ENCODE results near the gene LHX6.

Gene LHX6

GRCh38 chr9:122264360-122265148 lies 35.8 kb upstream of the LHX6 start, which contains the start of the genes MRRF and RBM18:
TSS of gene MRRF (plus strand) at chr9:122264882. CDS start at chr9:122270892, 6,010 bp downstream.
TSS of gene RBM18 (minus strand) at chr9:122264840. CDS start at chr9:122261492, 3,348 bp downstream.
- H3K4me1 ChIP-seq (ENCODE audit: low read length) = peaks cover 14% of the 10 kb centered on the region; the same call in 1 of the 2 replicates
- H2AFZ ChIP-seq (ENCODE audit: low read length) = peak within 1 kb of the TSS; percentile 84
- peaks cover 74% of the 10 kb centered on the region for H3K79me2 ChIP-seq (ENCODE audit: low read length)
- peaks cover 10% of the 10 kb centered on the region; the same call in 1 of the 2 replicates for H3F3A ChIP-seq (ENCODE audit: insufficient read depth, low read length)
- no peaks in the 10 kb centered on the region for H3K9me3 ChIP-seq (replicated peaks; ENCODE audit: insufficient read depth, low read length)
- no peaks in the 10 kb centered on the region for H4K20me1 ChIP-seq (ENCODE audit: insufficient read depth, low read length)
- peak within 1 kb of the TSS; percentile 91 for H3K27ac ChIP-seq (ENCODE audit: low read length)
- H3K4me3 ChIP-seq (ENCODE audit: low read length) = peak within 1 kb of the TSS; percentile 92
- H3K27me3 ChIP-seq (replicated peaks; ENCODE audit: insufficient read depth, low read length) = no peaks in the 10 kb centered on the region
- DNase-seq = peak; percentile 94
- no peaks in the 10 kb centered on the region for H3K9me2 ChIP-seq (replicated peaks; ENCODE audit: insufficient read depth, low read length)
- H3K4me2 ChIP-seq (ENCODE audit: low read depth, low read length) = peak within 1 kb of the TSS; percentile 92
- peak within 1 kb of the TSS; percentile 95 for H3K9ac ChIP-seq (ENCODE audit: low read length)
- no peaks in the 10 kb centered on the region; the same call in 1 of the 2 replicates for H3K36me3 ChIP-seq (replicated peaks; ENCODE audit: insufficient read depth, low read length)
- no peak for TF ChIP-seq EZH2 (optimal IDR thresholded peaks at IDR 0.05; ENCODE audit: low read depth, low read length)
- TF ChIP-seq, protein P1, sequence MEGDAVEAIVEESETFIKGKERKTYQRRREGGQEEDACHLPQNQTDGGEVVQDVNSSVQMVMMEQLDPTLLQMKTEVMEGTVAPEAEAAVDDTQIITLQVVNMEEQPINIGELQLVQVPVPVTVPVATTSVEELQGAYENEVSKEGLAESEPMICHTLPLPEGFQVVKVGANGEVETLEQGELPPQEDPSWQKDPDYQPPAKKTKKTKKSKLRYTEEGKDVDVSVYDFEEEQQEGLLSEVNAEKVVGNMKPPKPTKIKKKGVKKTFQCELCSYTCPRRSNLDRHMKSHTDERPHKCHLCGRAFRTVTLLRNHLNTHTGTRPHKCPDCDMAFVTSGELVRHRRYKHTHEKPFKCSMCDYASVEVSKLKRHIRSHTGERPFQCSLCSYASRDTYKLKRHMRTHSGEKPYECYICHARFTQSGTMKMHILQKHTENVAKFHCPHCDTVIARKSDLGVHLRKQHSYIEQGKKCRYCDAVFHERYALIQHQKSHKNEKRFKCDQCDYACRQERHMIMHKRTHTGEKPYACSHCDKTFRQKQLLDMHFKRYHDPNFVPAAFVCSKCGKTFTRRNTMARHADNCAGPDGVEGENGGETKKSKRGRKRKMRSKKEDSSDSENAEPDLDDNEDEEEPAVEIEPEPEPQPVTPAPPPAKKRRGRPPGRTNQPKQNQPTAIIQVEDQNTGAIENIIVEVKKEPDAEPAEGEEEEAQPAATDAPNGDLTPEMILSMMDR (IDR thresholded peaks at IDR 0.05; ENCODE audit: low read length) = no peak

DNA sequence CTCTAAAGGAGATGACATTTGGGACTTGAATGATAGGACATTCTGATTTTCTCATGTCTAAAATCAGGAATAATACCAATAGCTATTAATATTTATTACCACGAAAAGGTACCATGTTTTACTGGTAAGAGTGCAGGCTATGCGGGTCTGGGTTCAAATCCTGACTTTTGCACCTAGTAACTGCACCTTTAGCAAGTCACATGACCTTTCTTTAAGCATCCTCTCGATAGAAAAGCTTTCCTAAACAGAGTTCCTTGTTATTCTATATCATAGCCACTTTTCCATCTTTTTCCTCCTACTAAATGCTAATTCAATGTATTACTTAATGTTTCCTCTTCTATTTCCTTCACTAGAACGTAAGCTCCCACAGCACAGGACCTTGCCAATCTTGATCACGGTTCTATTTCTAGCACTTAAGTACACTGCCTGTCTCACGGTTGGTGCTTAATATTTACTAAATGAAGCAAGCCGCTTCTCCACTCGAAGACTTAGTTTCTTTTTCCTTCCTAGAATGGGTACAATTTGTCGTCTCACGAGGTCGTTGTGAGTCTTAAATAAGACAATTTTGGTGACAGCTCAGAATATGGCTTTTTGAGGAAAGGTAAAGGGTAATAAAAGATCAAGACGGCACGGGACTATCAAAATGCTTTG lies 35.1 kb upstream of the LHX6 start:
- Histone ChIP-seq H3K4me2 (ENCODE audit: low read depth, low read length) (peak overlapping the region; percentile 92), H3K9ac (ENCODE audit: low read length) (peak overlapping the region; percentile 95), H2AFZ (ENCODE audit: low read length) (peak overlapping the region; percentile 84), H3K27me3 (replicated peaks; ENCODE audit: insufficient read depth, low read length) (no peaks in the 10 kb centered on the region), H3K36me3 (replicated peaks; ENCODE audit: insufficient read depth, low read length) (no peaks in the 10 kb centered on the region; the same call in 1 of the 2 replicates), H3K9me2 (replicated peaks; ENCODE audit: insufficient read depth, low read length) (no peaks in the 10 kb centered on the region), H4K20me1 (ENCODE audit: insufficient read depth, low read length) (no peaks in the 10 kb centered on the region), H3K4me3 (ENCODE audit: low read length) (peak overlapping the region; percentile 92), H3K79me2 (ENCODE audit: low read length) (peaks cover 73% of the 10 kb centered on the region), H3K27ac (ENCODE audit: low read length) (peak overlapping the region; percentile 91), H3K9me3 (replicated peaks; ENCODE audit: insufficient read depth, low read length) (no peaks in the 10 kb centered on the region), H3F3A (ENCODE audit: insufficient read depth, low read length) (peaks cover 10% of the 10 kb centered on the region; the same call in 1 of the 2 replicates), H3K4me1 (ENCODE audit: low read length) (peaks cover 14% of the 10 kb centered on the region; the same call in 1 of the 2 replicates)
- TF ChIP-seq, protein P1 (IDR thresholded peaks at IDR 0.05; ENCODE audit: low read length) = no peak
- no peak for TF ChIP-seq EZH2 (optimal IDR thresholded peaks at IDR 0.05; ENCODE audit: low read depth, low read length)
- DNase-seq = peak; percentile 24

DNA sequence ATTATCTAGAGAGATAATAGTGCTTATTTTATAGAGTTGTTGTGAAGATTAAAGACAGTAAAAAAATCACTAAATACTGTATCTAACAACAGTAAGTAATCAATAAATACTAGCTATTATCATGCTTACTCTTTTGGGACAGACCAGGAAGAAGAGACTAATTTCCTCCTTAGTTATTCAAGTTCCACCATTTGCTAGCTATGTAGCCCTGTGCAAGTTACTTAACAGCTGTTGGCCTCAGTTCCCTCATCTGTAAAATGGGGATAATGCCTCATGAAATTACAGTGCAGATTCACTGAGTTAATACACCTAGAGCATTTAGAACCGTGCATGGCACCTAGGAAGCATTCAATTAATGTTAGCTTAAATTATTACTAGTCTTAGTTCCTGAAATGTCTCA lies 33.3 kb upstream of the LHX6 start:
- H3K9ac ChIP-seq (ENCODE audit: low read length) = no peak overlapping the region
- no peaks in the 10 kb centered on the region for H4K20me1 ChIP-seq (ENCODE audit: insufficient read depth, low read length)
- H3K4me2 ChIP-seq (ENCODE audit: low read depth, low read length) = no peak overlapping the region
- H3K4me1 ChIP-seq (ENCODE audit: low read length) = peaks cover 14% of the 10 kb centered on the region; the same call in 1 of the 2 replicates
- peaks cover 10% of the 10 kb centered on the region; the same call in 1 of the 2 replicates for H3F3A ChIP-seq (ENCODE audit: insufficient read depth, low read length)
- DNase-seq = no peak
- H3K36me3 ChIP-seq (replicated peaks; ENCODE audit: insufficient read depth, low read length) = no peaks in the 10 kb centered on the region; the same call in 1 of the 2 replicates
- no peaks in the 10 kb centered on the region for H3K27me3 ChIP-seq (replicated peaks; ENCODE audit: insufficient read depth, low read length)
- no peak overlapping the region for H2AFZ ChIP-seq (ENCODE audit: low read length)
- no peak overlapping the region for H3K4me3 ChIP-seq (ENCODE audit: low read length)
- TF ChIP-seq, protein P1 (IDR thresholded peaks at IDR 0.05; ENCODE audit: low read length) = no peak
- no peak for TF ChIP-seq EZH2 (optimal IDR thresholded peaks at IDR 0.05; ENCODE audit: low read depth, low read length)
- TF ChIP-seq EZH2phosphoT487 (IDR thresholded peaks at IDR 0.05; ENCODE audit: low read length) = no peak
- H3K9me2 ChIP-seq (replicated peaks; ENCODE audit: insufficient read depth, low read length) = no peaks in the 10 kb centered on the region
- H3K79me2 ChIP-seq (ENCODE audit: low read length) = peaks cover 65% of the 10 kb centered on the region
- H3K27ac ChIP-seq (ENCODE audit: low read length) = no peak overlapping the region
- no peaks in the 10 kb centered on the region for H3K9me3 ChIP-seq (replicated peaks; ENCODE audit: insufficient read depth, low read length)

All from MM.1S (cell line).